Fibroblast of villous mesenchyme (primary cell): ENCODE results near the gene TNIK. TPM values are rescaled to one million over a fixed set of nuclear protein-coding genes. Genes with fewer than 3 reads are reported as not detected.
A peak's percentile ranks its signal among the peaks of the same experiment; 100 is the strongest.

Experiments
- DNase-seq: peaks from one replicate; pipeline ENCODE4 v3.0.0-alpha.2; 2010; ENCODE audit warnings: low read depth
- H3K4me3 ChIP-seq: 2 replicates; pipeline ENCODE4 v1.5.1; 2011; ENCODE audit warnings: low read depth, mild to moderate bottlenecking, low read length
- total RNA-seq: library from RNA; depleted of rRNA; stranded (reverse); fragments of >200 nt; gene quantifications from 2 replicates; pipeline ENCODE4 v1.2.3, GENCODE V29; 2012
- TF ChIP-seq, protein P1 (sequence below): IDR thresholded peaks from 2 replicates; pipeline ENCODE4 v1.5.1; 2012; ENCODE audit warnings: low read depth, mild to moderate bottlenecking, low read length; ENCODE audit not compliant: insufficient read depth

Gene TNIK
- total RNA-seq, 1 donor: 5.2 TPM

DNA sequence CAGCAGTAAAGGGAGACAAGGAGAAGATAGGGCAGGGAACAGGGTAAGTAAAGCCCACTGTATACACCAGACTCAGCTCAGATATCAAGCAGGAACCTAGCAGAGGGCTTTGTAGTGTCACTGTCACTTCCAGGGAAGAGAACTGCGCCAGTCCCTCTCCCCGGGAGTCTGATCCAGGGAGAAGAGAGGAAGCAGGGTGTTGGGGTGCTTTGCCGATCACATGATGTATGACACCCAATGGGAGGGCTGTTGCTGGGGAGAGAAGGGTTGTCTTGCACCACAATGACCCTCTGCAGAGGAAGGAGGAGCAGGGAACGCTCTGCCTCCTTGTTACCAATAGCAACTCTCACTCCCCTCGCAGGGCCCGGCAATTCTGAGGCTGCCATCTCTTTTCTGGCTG is 286.5 kb downstream of the TNIK start:
- H3K4me3 ChIP-seq: no peak overlapping the region
- TF ChIP-seq, protein P1, sequence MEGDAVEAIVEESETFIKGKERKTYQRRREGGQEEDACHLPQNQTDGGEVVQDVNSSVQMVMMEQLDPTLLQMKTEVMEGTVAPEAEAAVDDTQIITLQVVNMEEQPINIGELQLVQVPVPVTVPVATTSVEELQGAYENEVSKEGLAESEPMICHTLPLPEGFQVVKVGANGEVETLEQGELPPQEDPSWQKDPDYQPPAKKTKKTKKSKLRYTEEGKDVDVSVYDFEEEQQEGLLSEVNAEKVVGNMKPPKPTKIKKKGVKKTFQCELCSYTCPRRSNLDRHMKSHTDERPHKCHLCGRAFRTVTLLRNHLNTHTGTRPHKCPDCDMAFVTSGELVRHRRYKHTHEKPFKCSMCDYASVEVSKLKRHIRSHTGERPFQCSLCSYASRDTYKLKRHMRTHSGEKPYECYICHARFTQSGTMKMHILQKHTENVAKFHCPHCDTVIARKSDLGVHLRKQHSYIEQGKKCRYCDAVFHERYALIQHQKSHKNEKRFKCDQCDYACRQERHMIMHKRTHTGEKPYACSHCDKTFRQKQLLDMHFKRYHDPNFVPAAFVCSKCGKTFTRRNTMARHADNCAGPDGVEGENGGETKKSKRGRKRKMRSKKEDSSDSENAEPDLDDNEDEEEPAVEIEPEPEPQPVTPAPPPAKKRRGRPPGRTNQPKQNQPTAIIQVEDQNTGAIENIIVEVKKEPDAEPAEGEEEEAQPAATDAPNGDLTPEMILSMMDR: no peak
- no peak for DNase-seq

DNA sequence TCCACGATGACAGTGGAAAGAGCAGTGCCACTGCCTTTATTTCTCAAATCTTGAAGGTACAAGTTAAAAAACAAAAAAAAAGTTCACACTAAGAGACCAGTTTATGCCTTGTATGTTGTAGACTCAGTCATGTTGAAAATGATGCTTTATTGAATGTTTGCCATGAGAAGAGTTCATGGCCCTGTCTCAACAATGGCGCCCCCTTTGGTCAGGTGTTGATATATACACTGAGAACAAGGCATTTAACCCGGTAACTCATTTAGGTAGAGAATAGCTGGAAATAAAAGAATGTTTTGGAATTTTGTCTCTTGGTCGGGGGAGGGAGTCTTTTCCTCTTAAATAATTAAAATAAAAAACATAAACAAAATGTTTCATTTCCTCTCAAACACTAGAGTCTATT is 288.1 kb downstream of the TNIK start:
- TF ChIP-seq, protein P1: peak; percentile 42
- DNase-seq: no peak
- H3K4me3 ChIP-seq: no peak overlapping the region

DNA sequence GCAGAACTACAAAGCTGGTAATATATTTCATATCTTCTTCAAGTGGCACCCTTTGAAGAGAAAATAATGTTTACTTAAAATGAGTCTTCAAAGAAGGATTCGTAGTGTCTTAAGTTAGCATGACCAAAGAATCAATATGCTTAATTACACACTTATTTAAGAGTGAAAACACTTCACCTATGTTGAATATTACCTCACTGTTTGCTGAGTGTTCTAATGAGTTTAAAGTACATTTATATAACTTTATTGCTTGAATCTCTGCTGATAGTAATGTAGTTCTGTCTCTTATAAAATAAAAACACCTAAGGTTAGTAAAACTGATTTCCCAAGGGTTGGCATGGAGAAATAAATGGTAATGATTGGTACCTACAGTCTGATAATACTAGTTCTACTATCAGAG is 290.3 kb downstream of the TNIK start:
- TF ChIP-seq, protein P1: no peak
- H3K4me3 ChIP-seq: no peak overlapping the region
- no peak for DNase-seq

DNA sequence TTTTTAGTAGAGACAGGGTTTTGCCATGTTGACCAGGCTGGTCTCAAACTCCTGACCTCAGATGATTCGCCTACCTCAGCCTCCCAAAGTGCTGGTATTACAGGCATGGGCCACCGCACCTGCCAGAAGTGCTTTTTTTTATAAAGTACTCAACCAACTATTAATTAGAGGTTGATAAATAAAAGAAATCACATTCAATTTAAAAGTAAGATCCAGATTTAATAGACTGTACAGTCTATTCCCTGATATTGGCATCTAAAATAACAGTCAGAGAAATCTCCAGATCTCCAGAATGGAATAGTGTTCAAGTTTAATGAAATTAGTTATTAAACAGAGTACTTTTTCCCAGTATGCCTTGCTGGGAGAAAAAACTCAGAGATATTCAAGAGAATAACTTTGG is 290.8 kb downstream of the TNIK start:
- DNase-seq: no peak
- H3K4me3 ChIP-seq: no peak overlapping the region
- TF ChIP-seq, protein P1: no peak

DNA sequence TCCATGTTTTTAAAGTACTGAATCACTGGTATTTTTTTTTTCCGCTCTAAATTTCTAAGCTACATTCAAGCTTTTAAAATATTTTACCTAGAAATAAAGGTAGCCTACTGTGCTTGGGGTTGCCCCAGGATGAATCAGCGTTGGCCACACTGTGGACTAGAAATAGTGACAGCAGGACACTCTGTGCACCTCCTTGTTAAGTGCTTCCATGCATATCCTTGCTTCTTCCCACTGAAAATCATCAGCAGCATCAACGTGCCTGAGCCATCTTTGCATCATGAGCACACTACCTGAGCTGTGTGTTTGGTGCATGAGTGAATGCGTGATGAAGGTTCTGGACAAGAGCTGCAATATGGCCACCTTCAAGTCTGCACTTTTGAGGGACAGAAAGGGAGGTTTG is 291.7 kb downstream of the TNIK start:
- H3K4me3 ChIP-seq: no peak overlapping the region
- TF ChIP-seq, protein P1: no peak
- DNase-seq: no peak

DNA sequence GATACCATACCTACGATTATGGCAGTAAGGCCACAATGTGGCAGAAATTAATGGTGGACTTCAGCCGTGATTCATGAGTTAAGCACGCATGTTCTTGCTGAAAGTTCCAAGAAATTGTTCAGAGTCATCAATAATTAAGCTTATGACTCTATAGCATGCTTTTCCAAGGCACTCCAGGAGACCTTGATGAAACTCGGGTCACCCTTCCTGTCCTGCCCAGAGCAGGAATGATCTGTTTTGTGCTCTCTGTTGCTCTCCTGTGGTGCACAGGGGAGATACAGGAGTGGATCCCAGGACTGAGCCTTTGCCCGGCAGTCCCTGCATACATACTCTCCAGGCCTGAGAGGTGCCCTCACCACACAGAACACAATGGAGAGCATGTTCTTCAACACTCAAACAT is 292.1 kb downstream of the TNIK start:
- H3K4me3 ChIP-seq: no peak overlapping the region
- peak; percentile 31 for DNase-seq
- TF ChIP-seq, protein P1: peak; percentile 60

DNA sequence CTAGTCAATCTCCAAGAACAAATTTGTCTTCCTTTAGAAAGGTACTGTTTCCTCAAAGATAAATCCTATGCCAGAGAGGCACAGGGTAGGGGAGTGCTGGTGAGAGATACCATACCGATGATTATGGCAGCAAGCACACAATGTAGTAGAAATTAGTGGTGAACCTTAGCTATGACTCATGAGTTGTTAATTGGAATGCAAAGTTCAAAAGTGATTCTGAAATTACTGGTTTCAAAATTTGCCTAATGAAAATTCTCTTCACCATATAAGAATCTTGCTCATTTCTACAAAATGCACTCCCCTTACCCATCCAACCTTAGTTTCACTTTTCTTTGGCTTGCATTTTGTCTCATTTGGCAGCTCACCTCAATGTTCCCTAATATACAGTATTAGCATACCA is 294.2 kb downstream of the TNIK start:
- DNase-seq: peak; percentile 13
- H3K4me3 ChIP-seq: no peak overlapping the region
- TF ChIP-seq, protein P1: no peak
